ENCODE data around the gene UBE2D3.

The UBE2D3 gene

GRCh38 chr4:102758241-102759160 is 68.8 kb downstream of the UBE2D3 start:
- no peak overlapping the region for H3K4me3 ChIP-seq (ENCODE audit: low read depth, low read length)

GRCh38 chr4:102757681-102758080 is 69.7 kb downstream of the UBE2D3 start:
- no peak overlapping the region for H3K4me3 ChIP-seq (ENCODE audit: low read depth, low read length)

GRCh38 chr4:102754044-102754443 is 73.3 kb downstream of the UBE2D3 start:
- H3K4me3 ChIP-seq (ENCODE audit: low read depth, low read length), result no peak overlapping the region

GRCh38 chr4:102751941-102752340 is 75.4 kb downstream of the UBE2D3 start:
- no peak overlapping the region for H3K4me3 ChIP-seq (ENCODE audit: low read depth, low read length)

Data from iPS-11a (cell line).